IPS DF 6.9 (cell line): ENCODE measurements around the gene HPCAL1.
"Not testable (repeated sequence)": the region's sequence is repeated elsewhere in the genome, so short reads cannot be mapped to it uniquely, and the experiment has no call there.

ENCODE experiments used
- DNase-seq: peaks from one replicate; pipeline ENCODE4 v3.0.0-alpha.2; 2013; ENCODE audit warnings: low read depth, low spot score
- H3K27ac ChIP-seq: one replicate; pipeline ENCODE4 v1.5.1; 2013; ENCODE audit warnings: low read length, control low read depth
- H3K27me3 ChIP-seq: 2 replicates; pipeline ENCODE4 v1.6.1; 2013; ENCODE audit warnings: mild to moderate bottlenecking, low read length; ENCODE audit not compliant: control insufficient read depth, insufficient read depth
- H3K36me3 ChIP-seq: 2 replicates; pipeline ENCODE4 v1.6.1; 2013; ENCODE audit warnings: low read length; ENCODE audit not compliant: control insufficient read depth, insufficient read depth
- H3K4me1 ChIP-seq: 2 replicates; pipeline ENCODE4 v1.6.1; 2013; ENCODE audit warnings: low read length; ENCODE audit not compliant: control insufficient read depth, insufficient read depth
- H3K4me3 ChIP-seq: 2 replicates; pipeline ENCODE4 v1.5.1; 2013; ENCODE audit warnings: mild to moderate bottlenecking, low read length
- H3K9me3 ChIP-seq: 2 replicates; pipeline ENCODE4 v1.6.1; 2013; ENCODE audit warnings: low read length, inconsistent platforms; ENCODE audit not compliant: control insufficient read depth, insufficient read depth
- WGBS: extraction: QIAGEN DNeasy Blood & Tissue Kit; methylation state at CpG from one replicate; pipeline ENCODE4 v1.1.7; 2013; ENCODE audit warnings: mixed read lengths, missing lambda C conversion rate; ENCODE audit not compliant: insufficient read length, insufficient coverage; 5-methylcytosine and 5-hydroxymethylcytosine counted together

Gene HPCAL1

GRCh38 chr2:10258726-10259125, 44.0 kb upstream of the HPCAL1 start:
- WGBS: no CpG with 5 or more reads among the region's 3 CpGs
- H3K27ac ChIP-seq: no peak overlapping the region
- H3K9me3 ChIP-seq: no peaks in the 10 kb centered on the region
- no peaks in the 10 kb centered on the region for H3K27me3 ChIP-seq
- no peaks in the 10 kb centered on the region for H3K4me1 ChIP-seq
- no peak for DNase-seq
- H3K36me3 ChIP-seq: no peaks in the 10 kb centered on the region
- no peak overlapping the region for H3K4me3 ChIP-seq

DNA sequence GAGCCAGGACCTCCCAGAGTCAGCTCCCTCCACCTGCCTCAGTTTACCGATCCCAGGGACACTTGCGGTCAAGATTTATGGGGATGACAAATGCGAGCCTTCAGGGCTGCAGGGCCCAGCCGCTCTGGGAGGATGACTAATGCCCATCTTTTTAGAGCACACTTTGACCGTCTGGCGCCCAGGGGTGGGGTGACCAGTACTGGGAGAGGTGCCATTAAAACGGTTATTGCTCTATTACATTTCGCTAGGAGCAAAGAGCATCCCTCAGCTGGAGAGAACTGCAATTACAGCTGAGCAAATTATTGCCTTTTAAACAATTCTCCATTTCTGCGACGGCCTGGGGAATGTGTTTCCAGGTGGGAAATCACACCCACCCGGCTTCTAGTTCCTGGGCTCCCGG, 42.6 kb upstream of the HPCAL1 start:
- Histone ChIP-seq H3K36me3 (no peaks in the 10 kb centered on the region), H3K27me3 (no peaks in the 10 kb centered on the region), H3K4me1 (no peaks in the 10 kb centered on the region), H3K4me3 (no peak overlapping the region), H3K9me3 (no peaks in the 10 kb centered on the region), H3K27ac (no peak overlapping the region)
- WGBS: no CpG with 5 or more reads among the region's 12 CpGs
- DNase-seq: no peak

DNA sequence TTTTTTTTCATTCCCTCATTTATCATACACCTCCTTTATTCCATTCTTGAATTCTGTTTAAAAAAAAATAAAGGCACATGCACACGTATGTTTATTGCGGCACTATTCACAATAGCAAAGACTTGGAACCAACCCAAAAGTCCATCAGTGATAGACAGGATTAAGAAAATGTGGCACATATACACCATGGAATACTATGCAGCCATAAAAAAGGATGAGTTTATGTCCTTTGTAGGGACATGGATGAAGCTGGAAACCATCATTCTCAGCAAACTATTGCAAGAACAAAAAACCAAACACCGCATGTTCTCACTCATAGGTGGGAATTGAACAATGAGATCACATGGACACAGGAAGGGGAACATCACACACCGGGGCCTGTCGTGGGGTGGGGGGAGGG, 39.2 kb upstream of the HPCAL1 start:
- H3K4me1 ChIP-seq, H3K27me3 ChIP-seq, H3K4me3 ChIP-seq, H3K36me3 ChIP-seq, H3K27ac ChIP-seq, H3K9me3 ChIP-seq, DNase-seq: not testable (repeated sequence)
- no CpG with 5 or more reads among the region's 5 CpGs for WGBS

GRCh38 chr2:10264506-10265328, 38.0 kb upstream of the HPCAL1 start:
- no peaks in the 10 kb centered on the region for H3K36me3 ChIP-seq
- no peak overlapping the region for H3K4me3 ChIP-seq
- WGBS: no CpG with 5 or more reads among the region's 26 CpGs
- no peak overlapping the region for H3K27ac ChIP-seq
- H3K4me1 ChIP-seq: no peaks in the 10 kb centered on the region
- no peaks in the 10 kb centered on the region for H3K9me3 ChIP-seq
- DNase-seq: no peak
- H3K27me3 ChIP-seq: no peaks in the 10 kb centered on the region

GRCh38 chr2:10265329-10266132, 37.2 kb upstream of the HPCAL1 start:
- Histone ChIP-seq H3K27me3 (no peaks in the 10 kb centered on the region), H3K27ac (no peak overlapping the region), H3K4me1 (no peaks in the 10 kb centered on the region), H3K36me3 (no peaks in the 10 kb centered on the region), H3K9me3 (no peaks in the 10 kb centered on the region), H3K4me3 (no peak overlapping the region)
- DNase-seq: no peak
- WGBS: no CpG with 5 or more reads among the region's 18 CpGs

GRCh38 chr2:10266133-10266620, 36.5 kb upstream of the HPCAL1 start:
- Histone ChIP-seq H3K4me1 (peaks cover 2% of the 10 kb centered on the region; the same call in 1 of the 2 replicates), H3K4me3 (no peak overlapping the region), H3K27ac (no peak overlapping the region), H3K27me3 (no peaks in the 10 kb centered on the region), H3K9me3 (no peaks in the 10 kb centered on the region), H3K36me3 (no peaks in the 10 kb centered on the region)
- DNase-seq: no peak
- no CpG with 5 or more reads among the region's 10 CpGs for WGBS

DNA sequence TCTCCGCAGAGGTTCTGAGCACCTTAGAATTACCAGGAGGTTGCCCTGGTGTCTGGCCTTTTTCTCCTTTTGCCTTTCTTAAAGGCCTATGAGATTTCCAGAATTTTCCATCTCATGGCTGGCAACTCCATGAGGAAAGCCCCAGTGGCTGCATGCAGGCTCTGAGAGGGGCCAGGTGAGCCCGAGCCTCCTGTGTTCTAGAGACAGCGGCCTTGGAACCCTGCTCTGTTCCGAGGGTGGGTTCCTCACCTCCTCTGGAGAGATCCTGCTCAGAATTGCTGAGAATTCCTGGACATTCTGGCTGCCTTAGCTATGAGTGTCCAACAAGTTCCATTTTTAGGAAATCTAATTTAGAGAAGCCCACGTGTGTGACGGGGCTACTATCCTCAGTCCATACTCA, 35.7 kb upstream of the HPCAL1 start:
- no peaks in the 10 kb centered on the region for H3K36me3 ChIP-seq
- no peaks in the 10 kb centered on the region for H3K9me3 ChIP-seq
- H3K27ac ChIP-seq: no peak overlapping the region
- H3K4me3 ChIP-seq: no peak overlapping the region
- H3K27me3 ChIP-seq: no peaks in the 10 kb centered on the region
- DNase-seq: no peak
- H3K4me1 ChIP-seq: peaks cover 2% of the 10 kb centered on the region; the same call in 1 of the 2 replicates
- no CpG with 5 or more reads among the region's 6 CpGs for WGBS

- Histone ChIP-seq H3K4me3 (no peak overlapping the region), H3K27me3 (no peaks in the 10 kb centered on the region), H3K27ac (no peak overlapping the region), H3K9me3 (no peaks in the 10 kb centered on the region), H3K4me1 (peaks cover 2% of the 10 kb centered on the region; the same call in 1 of the 2 replicates), H3K36me3 (no peaks in the 10 kb centered on the region)
- DNase-seq: no peak
- no CpG with 5 or more reads among the region's 34 CpGs for WGBS
Observed at GRCh38 chr2:10267551-10268465, 34.9 kb upstream of the HPCAL1 start.

DNA sequence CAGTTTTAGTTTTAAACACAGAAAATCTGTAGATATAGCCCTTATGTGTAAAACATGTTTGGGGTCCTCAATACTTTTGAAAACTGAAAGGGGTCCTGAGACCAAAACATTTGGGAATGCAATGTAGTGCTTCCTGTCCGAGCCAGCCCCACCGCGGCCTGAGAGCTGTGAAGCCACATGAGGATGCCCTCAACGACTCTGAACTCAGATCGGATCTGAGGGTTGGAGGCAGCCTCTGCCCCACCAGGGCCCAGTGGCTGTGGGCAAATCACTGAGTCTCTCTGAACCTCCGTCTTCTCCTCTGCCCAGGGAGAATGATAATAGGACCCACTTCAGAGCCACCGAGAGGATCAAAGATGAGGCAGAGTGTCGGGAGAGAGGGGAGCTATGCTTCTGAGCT, 33.4 kb upstream of the HPCAL1 start:
- peaks cover 2% of the 10 kb centered on the region; the same call in 1 of the 2 replicates for H3K4me1 ChIP-seq
- DNase-seq: no peak
- no peaks in the 10 kb centered on the region for H3K36me3 ChIP-seq
- H3K4me3 ChIP-seq: no peak overlapping the region
- no CpG with 5 or more reads among the region's 8 CpGs for WGBS
- H3K9me3 ChIP-seq: no peaks in the 10 kb centered on the region
- no peaks in the 10 kb centered on the region for H3K27me3 ChIP-seq
- H3K27ac ChIP-seq: no peak overlapping the region
